Ovary (tissue), 3 donors: Measurements from ENCODE around the gene SUN1.

Experiments
- EP300 ChIP-seq: sonication (generic); formaldehyde crosslinking; IDR thresholded peaks from one replicate; pipeline ENCODE4 v1.6.1; 2017; ENCODE audit warnings: antibody characterized with exemption
- POLR2A ChIP-seq: fragments of 450-650 bp; IDR thresholded peaks from one replicate; pipeline ENCODE4 v1.6.1; 2017; ENCODE audit warnings: antibody characterized with exemption, mild to moderate bottlenecking, moderate library complexity
- TF ChIP-seq, protein P1 (sequence below), 3 donors: fragments of 450-650 bp in 2 of 3; fragments of 200-600 bp in 1 of 3; IDR thresholded peaks; one replicate each; pipeline versions ENCODE4 v1.5.1 to v1.8.0; 2016 to 2022; ENCODE audit warnings: antibody characterized with exemption in 3 of 3, mild to moderate bottlenecking in 1 of 3
- donor health status: DM: no; HTN: no; CAD: no.

DNA sequence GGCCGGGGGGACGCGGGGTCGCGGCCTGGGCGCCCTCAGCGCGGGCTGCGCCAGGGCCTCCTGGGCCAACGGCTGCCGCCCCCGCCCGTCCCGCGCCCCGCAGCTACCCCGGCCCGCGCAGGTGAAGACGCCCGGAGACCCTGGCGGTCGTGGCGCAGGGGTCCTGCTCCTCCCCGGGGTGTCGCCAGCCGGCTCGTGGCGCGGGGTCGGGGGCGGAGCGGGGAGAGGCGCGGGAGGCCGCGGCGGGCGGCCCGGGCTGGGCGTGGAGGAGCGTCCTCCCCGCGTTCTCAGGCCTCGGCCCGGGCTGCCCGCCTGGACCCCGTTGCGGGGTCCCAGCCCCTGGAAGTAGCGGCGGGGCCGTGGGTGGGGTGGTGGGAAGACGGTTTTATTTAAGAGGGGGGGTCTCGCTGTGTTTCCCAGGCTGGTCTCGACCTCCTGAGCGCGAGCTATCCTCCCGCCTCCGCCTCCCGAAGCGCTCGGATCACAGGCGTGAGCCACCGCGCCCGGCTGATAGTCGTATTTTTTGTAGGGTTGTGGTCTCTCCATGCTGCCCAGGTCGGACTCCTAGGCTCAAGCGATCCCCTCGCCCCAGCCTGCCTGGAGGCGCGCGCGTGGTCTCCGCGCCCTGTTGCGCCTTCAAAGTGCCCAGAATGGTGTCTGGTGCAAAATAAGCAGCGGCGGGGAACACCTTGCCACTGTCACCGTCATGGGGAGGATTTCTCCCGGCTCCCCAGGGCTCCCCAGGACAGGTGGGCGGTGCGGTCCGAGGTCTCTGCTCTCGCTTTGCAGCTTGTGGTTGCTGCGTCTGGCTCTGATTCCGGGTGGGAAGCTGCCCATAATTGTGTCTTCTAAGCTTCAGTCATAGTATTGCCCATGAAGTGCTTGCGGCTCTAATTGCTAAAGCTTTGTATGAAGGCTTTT is 15.3 kb upstream of the SUN1 start:
- TF ChIP-seq EP300 (no peak), POLR2A (no peak)
- TF ChIP-seq, protein P1, sequence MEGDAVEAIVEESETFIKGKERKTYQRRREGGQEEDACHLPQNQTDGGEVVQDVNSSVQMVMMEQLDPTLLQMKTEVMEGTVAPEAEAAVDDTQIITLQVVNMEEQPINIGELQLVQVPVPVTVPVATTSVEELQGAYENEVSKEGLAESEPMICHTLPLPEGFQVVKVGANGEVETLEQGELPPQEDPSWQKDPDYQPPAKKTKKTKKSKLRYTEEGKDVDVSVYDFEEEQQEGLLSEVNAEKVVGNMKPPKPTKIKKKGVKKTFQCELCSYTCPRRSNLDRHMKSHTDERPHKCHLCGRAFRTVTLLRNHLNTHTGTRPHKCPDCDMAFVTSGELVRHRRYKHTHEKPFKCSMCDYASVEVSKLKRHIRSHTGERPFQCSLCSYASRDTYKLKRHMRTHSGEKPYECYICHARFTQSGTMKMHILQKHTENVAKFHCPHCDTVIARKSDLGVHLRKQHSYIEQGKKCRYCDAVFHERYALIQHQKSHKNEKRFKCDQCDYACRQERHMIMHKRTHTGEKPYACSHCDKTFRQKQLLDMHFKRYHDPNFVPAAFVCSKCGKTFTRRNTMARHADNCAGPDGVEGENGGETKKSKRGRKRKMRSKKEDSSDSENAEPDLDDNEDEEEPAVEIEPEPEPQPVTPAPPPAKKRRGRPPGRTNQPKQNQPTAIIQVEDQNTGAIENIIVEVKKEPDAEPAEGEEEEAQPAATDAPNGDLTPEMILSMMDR (IDR thresholded peaks at IDR 0.05): no peak
